HUES48 (cell line): ENCODE results near the gene BUD23.

Experiments
- H3K27ac ChIP-seq: one replicate; pipeline ENCODE4 v1.7.0; 2013; ENCODE audit warnings: low read depth, low read length, inconsistent platforms
- H3K27me3 ChIP-seq: 2 replicates; pipeline ENCODE4 v1.6.1; 2013; ENCODE audit warnings: mild to moderate bottlenecking, low read length; ENCODE audit not compliant: control insufficient read depth, insufficient read depth
- H3K36me3 ChIP-seq: 2 replicates; pipeline ENCODE4 v1.6.1; 2013; ENCODE audit warnings: low read length; ENCODE audit not compliant: control insufficient read depth, insufficient read depth
- H3K4me1 ChIP-seq: 2 replicates; pipeline ENCODE4 v1.6.1; 2013; ENCODE audit warnings: mild to moderate bottlenecking, low read length; ENCODE audit not compliant: control insufficient read depth, insufficient read depth
- H3K4me3 ChIP-seq: 2 replicates; pipeline ENCODE4 v1.5.1; 2013; ENCODE audit warnings: mild to moderate bottlenecking, low read depth, low read length
- H3K9ac ChIP-seq: 2 replicates; pipeline ENCODE4 v1.6.1; 2013; ENCODE audit warnings: mild to moderate bottlenecking, low read depth, low read length, moderate library complexity
- H3K9me3 ChIP-seq: 2 replicates; pipeline ENCODE4 v1.6.1; 2013; ENCODE audit warnings: low read length; ENCODE audit not compliant: control insufficient read depth, insufficient read depth

The BUD23 gene

GRCh38 chr7:73735528-73735905 lies 52.1 kb downstream of the BUD23 start:
- Histone ChIP-seq H3K27ac (peak overlapping the region; percentile 62), H3K27me3 (peaks cover 3% of the 10 kb centered on the region), H3K36me3 (peaks cover 22% of the 10 kb centered on the region), H3K9ac (no peak overlapping the region), H3K4me3 (no peak overlapping the region), H3K4me1 (peaks cover 11% of the 10 kb centered on the region; the same call in 1 of the 2 replicates), H3K9me3 (no peaks in the 10 kb centered on the region)

GRCh38 chr7:73736885-73737284 lies 53.5 kb downstream of the BUD23 start:
- H3K4me1 ChIP-seq, result peaks cover 22% of the 10 kb centered on the region
- no peaks in the 10 kb centered on the region for H3K9me3 ChIP-seq
- peaks cover 6% of the 10 kb centered on the region for H3K27me3 ChIP-seq
- H3K9ac ChIP-seq, result no peak overlapping the region
- peaks cover 22% of the 10 kb centered on the region for H3K36me3 ChIP-seq
- no peak overlapping the region for H3K27ac ChIP-seq
- no peak overlapping the region for H3K4me3 ChIP-seq

GRCh38 chr7:73737491-73738219 lies 54.3 kb downstream of the BUD23 start:
- Histone ChIP-seq H3K27ac (no peak overlapping the region), H3K9me3 (no peaks in the 10 kb centered on the region), H3K9ac (no peak overlapping the region), H3K4me1 (peaks cover 29% of the 10 kb centered on the region), H3K36me3 (peaks cover 22% of the 10 kb centered on the region), H3K4me3 (peak overlapping the region; percentile 96), H3K27me3 (peaks cover 8% of the 10 kb centered on the region)

- peak overlapping the region; percentile 84; the same call in 1 of the 2 replicates for H3K9ac ChIP-seq
- no peaks in the 10 kb centered on the region for H3K9me3 ChIP-seq
- peak overlapping the region; percentile 96 for H3K4me3 ChIP-seq
- H3K36me3 ChIP-seq, result peaks cover 22% of the 10 kb centered on the region
- peak overlapping the region; percentile 89 for H3K27ac ChIP-seq
- H3K27me3 ChIP-seq, result peaks cover 9% of the 10 kb centered on the region
- H3K4me1 ChIP-seq, result peaks cover 33% of the 10 kb centered on the region
These were observed 54.8 kb downstream of the BUD23 start for GRCh38 chr7:73738220-73738611.

- H3K9ac ChIP-seq, result peak within 1 kb of the TSS; percentile 95
These were observed 55.4 kb downstream of the BUD23 start, which contains the start of gene ABHD11 for GRCh38 chr7:73738612-73739386. TSS of gene ABHD11 (minus strand) at chr7:73738802. CDS start at chr7:73738770, 32 bp downstream.

GRCh38 chr7:73739387-73739767 lies 56.0 kb downstream of the BUD23 start:
- Histone ChIP-seq H3K27me3 (peaks cover 9% of the 10 kb centered on the region), H3K9me3 (no peaks in the 10 kb centered on the region), H3K36me3 (peaks cover 22% of the 10 kb centered on the region), H3K9ac (peak overlapping the region; percentile 95), H3K4me3 (peak overlapping the region; percentile 84), H3K27ac (peak overlapping the region; percentile 92), H3K4me1 (peaks cover 39% of the 10 kb centered on the region)

More at GRCh38 chr7:73738612-73739386, 55.4 kb downstream of the BUD23 start, which contains the start of gene ABHD11:
- Histone ChIP-seq H3K4me1 (peaks cover 38% of the 10 kb centered on the region), H3K4me3 (peak within 1 kb of the TSS; percentile 96), H3K27me3 (peaks cover 9% of the 10 kb centered on the region), H3K9me3 (no peaks in the 10 kb centered on the region), H3K27ac (peak within 1 kb of the TSS; percentile 92), H3K36me3 (peaks cover 22% of the 10 kb centered on the region)

GRCh38 chr7:73740212-73740611 lies 56.8 kb downstream of the BUD23 start:
- Histone ChIP-seq H3K27ac (peak overlapping the region; percentile 46), H3K4me1 (peaks cover 35% of the 10 kb centered on the region), H3K9me3 (no peaks in the 10 kb centered on the region)

GRCh38 chr7:73740771-73741170 lies 57.4 kb downstream of the BUD23 start:
- no peak overlapping the region for H3K9ac ChIP-seq
- peaks cover 19% of the 10 kb centered on the region for H3K36me3 ChIP-seq
- no peaks in the 10 kb centered on the region for H3K9me3 ChIP-seq
- peaks cover 35% of the 10 kb centered on the region for H3K4me1 ChIP-seq
- peak overlapping the region; percentile 46 for H3K27ac ChIP-seq
- H3K27me3 ChIP-seq, result peaks cover 9% of the 10 kb centered on the region
- no peak overlapping the region for H3K4me3 ChIP-seq

More at GRCh38 chr7:73740212-73740611, 56.8 kb downstream of the BUD23 start:
- Histone ChIP-seq H3K36me3 (peaks cover 22% of the 10 kb centered on the region), H3K27me3 (peaks cover 9% of the 10 kb centered on the region), H3K9ac (no peak overlapping the region), H3K4me3 (no peak overlapping the region)

- peak overlapping the region; percentile 5; the same call in 1 of the 2 replicates for H3K4me3 ChIP-seq
- H3K4me1 ChIP-seq, result peaks cover 35% of the 10 kb centered on the region
- no peaks in the 10 kb centered on the region for H3K9me3 ChIP-seq
- peaks cover 9% of the 10 kb centered on the region for H3K27me3 ChIP-seq
- H3K9ac ChIP-seq, result peak overlapping the region; percentile 28
- H3K36me3 ChIP-seq, result peaks cover 13% of the 10 kb centered on the region
- peak overlapping the region; percentile 96 for H3K27ac ChIP-seq
These were observed 58.2 kb downstream of the BUD23 start for GRCh38 chr7:73741600-73741999.

GRCh38 chr7:73742338-73742752 lies 58.9 kb downstream of the BUD23 start:
- Histone ChIP-seq H3K27ac (peak overlapping the region; percentile 96), H3K36me3 (peaks cover 5% of the 10 kb centered on the region)

More at GRCh38 chr7:73742338-73742752, 58.9 kb downstream of the BUD23 start:
- H3K4me3 ChIP-seq, result peak overlapping the region; percentile 50
- no peaks in the 10 kb centered on the region for H3K9me3 ChIP-seq
- peak overlapping the region; percentile 88 for H3K9ac ChIP-seq
- peaks cover 9% of the 10 kb centered on the region for H3K27me3 ChIP-seq
- peaks cover 35% of the 10 kb centered on the region for H3K4me1 ChIP-seq
